ENCODE results near the gene KLK1. TPM values are rescaled to one million over a fixed set of nuclear protein-coding genes. Genes with fewer than 3 reads are reported as not detected.

Gene KLK1
- total and polyA plus RNA-seq, 10 of the 15 experiments (the other 5 are each of a cell fraction or from before 2014, with no cell fraction given) = 3.4 to 27.5 (median 20.2) TPM

GRCh38 chr19:50833802-50834167 lies 10.2 kb upstream of the KLK1 start (continued):
- TF ChIP-seq RFX5 (IDR thresholded peaks at IDR 0.05; ENCODE audit: low read depth, low read length) (no peak), BMI1 (IDR thresholded peaks at IDR 0.05; ENCODE audit: borderline replicate concordance) (no peak), ZNF207 (IDR thresholded peaks at IDR 0.05; ENCODE audit: borderline replicate concordance) (no peak)

- SMC1A ChIA-PET (ENCODE audit: uncharacterized antibody, unreplicated experiment) = interaction anchor here (0.8 kb wide), 1 partner anchor 63 kb away, joined by 3 read pairs; no protein-coding TSS in a partner anchor
- Histone ChIP-seq H2AFZ (ENCODE audit: control insufficient read depth, low read depth, low read length) (no peak within 1 kb of the TSS), H3K4me3 (no peak within 1 kb of the TSS), H3K4me2 (ENCODE audit: control insufficient read depth, insufficient read depth) (no peak within 1 kb of the TSS), H4K20me1 (ENCODE audit: control insufficient read depth, insufficient read depth) (no peaks in the 10 kb centered on the region), H3K4me1 (ENCODE audit: control insufficient read depth, insufficient read depth, low read length) (peaks cover 5% of the 10 kb centered on the region; the same call in 1 of the 2 replicates), H3K79me2 (ENCODE audit: control insufficient read depth, insufficient read depth, low read length) (no peaks in the 10 kb centered on the region), H3K9me3 (replicated peaks; ENCODE audit: control insufficient read depth, insufficient read depth, low read length) (no peaks in the 10 kb centered on the region), H3K27ac (ENCODE audit: control insufficient read depth, insufficient read depth) (no peak within 1 kb of the TSS), H3K27me3 (replicated peaks in 1 of 2; ENCODE audit: control insufficient read depth in 2 of 2, insufficient read depth in 2 of 2, low read length in 1 of 2) (no peaks in the 10 kb centered on the region), H3K36me3 (ENCODE audit: control insufficient read depth in 2 of 2, insufficient read depth in 2 of 2, low read length in 1 of 2) (no peaks in the 10 kb centered on the region), H3K9ac (ENCODE audit: control insufficient read depth, insufficient read depth, low read length) (no peak within 1 kb of the TSS)
- POLR2A ChIA-PET = no interaction called here
- FAIRE-seq = no peak
- RAD21 ChIA-PET (ENCODE audit: unreplicated experiment) = interaction anchor here (1.3 kb wide), 1 partner anchor 89 kb away, joined by 5 read pairs; no protein-coding TSS in a partner anchor
- ATAC-seq = no peak
- 16% methylated on average over 8 of the region's 8 CpGs for WGBS (ENCODE audit: insufficient coverage, insufficient replicate concordance, low lambda C conversion rate, missing lambda C conversion rate)
- intact Hi-C loops (cut with micrococcal nuclease; ENCODE audit: unreplicated experiment) = no loop called here
- no TSS peak for BruUV-seq (replicated peaks)
- CTCF ChIA-PET = interaction anchor here (1.1 kb wide), 1 partner anchor 14 kb away, joined by 3 read pairs; no protein-coding TSS in a partner anchor
- in situ Hi-C loops (cut with MboI) = no loop called here
- no peak for DNase-seq (ENCODE audit: low read depth, low spot score)
- no peak for TF ChIP-seq SKIL (IDR thresholded peaks at IDR 0.05; ENCODE audit: low read depth, poor library complexity, severe bottlenecking)
- no peak for TF ChIP-seq RELA (IDR thresholded peaks at IDR 0.05; ENCODE audit: borderline replicate concordance, partially characterized antibody)
- TF ChIP-seq EZH2 (IDR thresholded peaks at IDR 0.05; ENCODE audit: borderline replicate concordance, control insufficient read depth, low read depth, low read length) = no peak
- no peak for TF ChIP-seq HDAC2 (IDR thresholded peaks at IDR 0.05)
- no peak for TF ChIP-seq NR2C1 (IDR thresholded peaks at IDR 0.05)
- no peak for TF ChIP-seq NBN (IDR thresholded peaks at IDR 0.05)
- no peak for TF ChIP-seq LARP7 (IDR thresholded peaks at IDR 0.05)
- TF ChIP-seq E4F1 (IDR thresholded peaks at IDR 0.05; ENCODE audit: borderline replicate concordance, partially characterized antibody) = no peak
- TF ChIP-seq CHD2 (IDR thresholded peaks at IDR 0.05; ENCODE audit: borderline replicate concordance, low read depth, low read length) = no peak
- TF ChIP-seq ZNF207 (IDR thresholded peaks at IDR 0.05; ENCODE audit: borderline replicate concordance) = no peak
- no peak for TF ChIP-seq ZZZ3 (IDR thresholded peaks at IDR 0.05; ENCODE audit: control insufficient read depth, insufficient read length, low read depth)
- TF ChIP-seq HDAC6 (IDR thresholded peaks at IDR 0.05; ENCODE audit: unreplicated experiment) = no peak
- TF ChIP-seq ATF7 (IDR thresholded peaks at IDR 0.05; ENCODE audit: low read depth) = no peak
- TF ChIP-seq RFX5 (IDR thresholded peaks at IDR 0.05; ENCODE audit: low read depth, low read length) = no peak
- no peak for TF ChIP-seq SPI1 (IDR thresholded peaks at IDR 0.05; ENCODE audit: borderline replicate concordance, insufficient read depth, low read depth, low read length)
Measured at GRCh38 chr19:50833117-50833801, 9.7 kb upstream of the KLK1 start, which contains the start of gene KLK15. TSS of gene KLK15 (minus strand) at chr19:50833574. CDS start at chr19:50831492, 2,082 bp downstream.
